HG03558 (cell line): ENCODE data around the gene LDLRAD3.
"Not testable (repeated sequence)": the region's sequence is repeated elsewhere in the genome, so short reads cannot be mapped to it uniquely, and the experiment has no call there.

Experiments
- ATAC-seq: cut with Tn5 transposase; IDR thresholded peaks from one replicate; pipeline ENCODE4 v1.9.1; 2021; ENCODE audit warnings: moderate number of reproducible peaks; ENCODE audit not compliant: unreplicated experiment; ENCODE audit errors: extremely low read depth

The LDLRAD3 gene

DNA sequence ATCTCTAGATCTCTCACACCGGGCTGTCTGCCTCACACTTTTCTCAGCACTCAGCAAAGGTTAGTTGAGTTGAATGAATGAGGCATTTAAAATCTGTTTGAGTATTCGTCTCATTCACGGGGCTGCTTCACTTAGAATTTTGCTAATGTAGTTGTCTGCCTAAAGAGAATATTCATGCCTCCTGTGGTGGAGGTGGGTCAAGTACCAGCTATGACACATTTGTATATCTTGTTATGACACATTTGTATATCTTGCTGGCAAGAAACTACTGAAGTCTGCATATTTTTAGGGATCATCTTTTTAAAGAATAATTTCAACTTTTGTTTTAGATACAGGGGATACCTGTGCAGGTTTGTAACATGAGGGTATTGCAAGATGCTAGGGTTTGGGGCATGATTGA lies 43.1 kb downstream of the LDLRAD3 start:
- no peak for ATAC-seq

DNA sequence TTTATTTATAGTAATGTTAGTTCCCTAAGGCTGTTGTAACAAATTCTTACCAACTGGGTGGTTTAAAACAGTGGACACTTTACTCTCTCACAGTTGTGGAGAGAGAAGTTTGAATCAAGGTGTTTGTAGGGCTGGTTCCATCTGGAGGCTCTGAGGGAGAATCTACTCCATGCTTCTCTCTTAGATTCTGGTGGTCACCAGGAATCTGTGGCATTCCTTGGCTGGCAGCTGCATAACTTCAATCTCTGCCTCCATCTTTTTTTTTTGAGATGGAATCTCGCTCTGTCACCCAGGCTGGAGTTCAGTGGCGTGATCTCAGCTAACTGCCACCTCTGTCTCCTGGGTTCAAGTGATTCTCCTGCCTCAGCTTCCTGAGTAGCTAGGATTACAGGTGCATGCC lies 46.3 kb downstream of the LDLRAD3 start:
- ATAC-seq = no peak

DNA sequence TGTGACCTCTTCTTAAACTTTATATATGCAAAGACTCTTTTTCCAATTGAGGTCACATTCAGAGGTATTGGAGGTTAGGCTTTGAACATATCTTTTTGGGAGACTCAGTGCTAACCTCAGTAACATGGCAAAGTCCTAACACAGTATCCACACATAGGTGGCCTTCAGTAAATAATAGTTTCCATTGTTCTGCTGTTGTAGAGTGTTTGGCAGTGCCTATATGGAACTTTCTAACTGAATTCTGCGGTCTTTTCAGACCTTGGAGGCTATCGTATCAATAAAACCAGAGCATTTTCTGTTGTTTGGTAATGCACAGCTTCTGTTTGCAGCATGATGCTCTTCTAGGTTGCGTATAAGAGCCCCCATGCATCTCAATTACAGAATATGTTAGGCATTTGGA lies 47.0 kb downstream of the LDLRAD3 start:
- ATAC-seq = no peak

DNA sequence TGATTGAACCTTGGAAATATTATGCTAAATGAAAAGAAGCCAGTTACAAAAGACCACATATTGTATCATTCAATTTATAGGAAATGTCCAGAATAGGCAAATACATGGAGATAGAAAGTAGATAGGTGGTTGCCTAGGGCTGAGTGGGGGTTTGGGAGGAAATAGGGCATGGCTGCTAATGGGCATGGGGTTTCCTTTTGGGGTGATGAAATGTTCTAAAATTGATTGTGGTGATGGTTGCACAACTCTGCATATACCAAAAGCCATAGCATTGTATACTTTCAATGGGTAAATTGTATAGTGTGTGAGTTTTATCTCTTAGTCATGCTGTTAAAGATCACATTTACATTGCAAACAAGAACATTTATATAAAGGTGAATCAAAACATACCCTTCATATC lies 48.7 kb downstream of the LDLRAD3 start:
- no peak for ATAC-seq

DNA sequence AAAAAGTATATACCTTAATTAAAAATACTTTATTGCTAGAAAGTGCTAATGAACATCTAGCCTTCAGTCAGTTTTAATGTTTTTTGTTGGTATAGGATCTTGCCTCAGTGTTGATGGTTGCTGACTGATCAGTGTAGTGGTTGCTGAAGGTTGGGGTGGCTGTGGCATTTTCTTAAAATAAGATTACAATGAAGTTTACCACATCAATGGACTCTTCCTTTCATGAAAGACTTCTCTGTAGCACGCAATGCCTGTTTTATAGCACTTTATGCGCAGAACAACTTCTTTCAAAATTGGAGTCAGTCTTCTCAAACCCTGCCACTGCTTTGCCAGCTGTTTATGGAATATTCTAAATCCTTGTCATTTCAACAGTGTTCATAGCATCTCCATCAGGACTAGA lies 50.6 kb downstream of the LDLRAD3 start:
- ATAC-seq = no peak

DNA sequence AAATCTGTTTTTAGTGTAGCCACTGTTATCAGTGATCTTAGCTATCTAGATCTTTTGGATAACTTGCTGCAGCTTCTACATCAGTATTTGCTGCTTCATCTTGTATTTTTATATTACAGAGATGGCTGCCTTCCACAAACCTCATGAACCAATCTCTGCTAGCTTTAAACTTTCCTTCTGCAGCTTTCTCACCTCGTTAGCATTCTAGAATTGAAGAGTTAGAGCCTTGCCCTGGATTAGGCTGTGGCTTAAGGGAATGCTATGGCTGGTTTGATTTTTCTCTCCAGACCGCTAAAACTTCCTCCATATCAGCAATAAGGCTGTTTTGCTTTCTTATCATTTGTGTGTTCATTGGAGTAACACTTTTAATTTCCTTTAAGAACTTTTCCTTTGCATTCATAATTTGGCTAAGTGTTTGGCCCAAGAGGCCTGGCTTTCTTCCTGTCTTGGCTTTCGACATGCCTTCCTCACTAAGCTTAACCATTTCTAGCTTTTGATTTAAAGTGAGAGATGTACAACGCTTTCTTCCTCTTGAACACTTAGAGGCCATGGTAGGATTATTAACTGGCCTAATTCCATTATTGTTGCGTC lies 51.9 kb downstream of the LDLRAD3 start:
- ATAC-seq = no peak

DNA sequence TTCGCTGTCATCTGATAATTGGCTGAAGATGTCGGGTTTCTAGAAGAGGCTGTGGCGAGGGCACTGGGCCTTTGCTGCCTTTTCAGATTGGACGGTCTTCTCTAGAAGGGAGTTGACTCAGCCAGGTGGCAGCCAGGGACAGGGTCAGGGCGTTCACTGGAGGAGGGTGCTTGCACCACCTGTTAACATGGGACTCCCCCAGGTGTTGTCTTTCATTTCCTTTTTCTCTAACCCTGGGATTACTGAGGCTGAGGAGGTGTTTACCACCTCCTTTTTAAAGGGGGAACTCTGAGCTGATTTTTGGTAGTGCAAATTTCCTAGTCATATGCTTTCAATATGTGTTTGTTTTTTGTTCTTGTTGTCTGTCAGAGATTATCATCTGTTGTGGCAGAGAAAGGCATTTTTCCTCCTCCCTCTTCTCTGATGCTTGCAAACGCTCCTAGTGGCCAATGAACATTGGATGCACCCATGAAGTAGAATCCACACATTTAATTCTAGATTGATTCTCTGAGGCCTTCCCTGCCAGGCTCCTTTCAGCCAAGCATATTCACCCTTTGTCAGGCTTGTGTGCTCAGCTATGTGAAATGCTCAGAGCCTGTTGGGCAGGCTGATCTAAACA lies 54.1 kb downstream of the LDLRAD3 start:
- no peak for ATAC-seq

DNA sequence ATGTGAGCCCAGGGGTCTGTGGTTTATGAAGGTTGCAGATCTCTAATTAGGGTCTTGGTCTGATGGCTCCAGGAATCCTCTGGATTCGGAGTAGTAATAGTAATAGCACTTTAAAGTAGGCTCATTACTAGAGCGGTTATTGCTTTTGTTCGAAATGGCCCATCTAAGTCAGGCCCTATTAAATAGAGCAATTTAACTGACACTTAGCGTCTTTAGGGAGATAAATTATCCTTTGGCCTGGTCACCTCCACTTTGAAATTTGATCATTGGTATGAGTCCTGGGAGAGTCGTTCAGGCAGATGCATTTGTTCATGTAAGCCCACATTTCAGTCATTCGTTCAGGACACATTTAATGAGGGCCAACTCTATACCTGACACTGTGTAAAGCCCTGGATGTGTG lies 54.8 kb downstream of the LDLRAD3 start:
- no peak for ATAC-seq

DNA sequence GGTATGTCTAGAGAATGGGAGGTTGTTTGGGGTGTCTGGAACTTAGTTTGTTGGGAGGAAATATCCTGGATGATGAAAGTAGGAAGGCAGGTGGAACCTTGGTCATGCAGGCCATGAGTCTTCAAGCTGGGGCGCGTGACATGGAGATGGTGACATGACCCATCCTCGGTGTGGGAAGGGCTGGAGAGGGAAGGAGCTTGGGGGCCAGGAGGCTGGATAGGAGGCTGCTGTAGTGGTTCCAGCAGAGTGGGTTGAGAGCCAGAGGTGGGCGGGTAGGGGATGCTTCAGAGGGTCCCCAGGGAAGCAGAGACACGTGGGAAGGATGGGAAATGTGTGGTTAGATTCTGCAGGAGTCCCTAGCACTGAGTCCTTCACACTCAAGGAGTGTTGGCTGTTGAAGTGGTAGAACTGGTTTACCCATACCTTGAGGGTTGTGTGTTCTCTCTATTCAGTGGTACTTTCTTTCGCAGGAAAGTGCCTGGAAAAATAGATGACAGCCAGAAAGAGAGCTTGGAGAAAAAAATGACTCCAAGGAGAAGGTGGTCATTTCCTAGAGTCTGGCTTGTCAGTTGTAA lies 56.8 kb downstream of the LDLRAD3 start:
- ATAC-seq = no peak

DNA sequence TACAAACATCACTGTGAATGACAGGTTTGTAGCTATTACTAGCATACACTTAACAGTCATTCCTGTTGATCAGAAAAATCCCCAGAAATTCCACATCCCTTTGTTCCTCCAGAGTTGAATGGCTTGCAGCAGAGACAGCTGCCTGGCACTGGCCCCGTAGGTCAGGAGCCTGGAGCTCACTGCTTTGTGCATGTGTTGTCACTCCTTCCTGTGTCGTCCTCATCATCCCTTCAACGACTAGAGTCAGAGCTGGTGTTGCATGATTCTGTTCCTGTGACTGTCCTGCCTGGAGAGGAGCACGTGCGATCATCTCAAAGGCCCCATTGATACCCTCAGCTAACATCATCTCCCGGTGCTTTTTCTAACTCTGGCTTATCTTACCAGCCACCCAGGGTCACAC lies 58.3 kb downstream of the LDLRAD3 start:
- ATAC-seq = no peak

DNA sequence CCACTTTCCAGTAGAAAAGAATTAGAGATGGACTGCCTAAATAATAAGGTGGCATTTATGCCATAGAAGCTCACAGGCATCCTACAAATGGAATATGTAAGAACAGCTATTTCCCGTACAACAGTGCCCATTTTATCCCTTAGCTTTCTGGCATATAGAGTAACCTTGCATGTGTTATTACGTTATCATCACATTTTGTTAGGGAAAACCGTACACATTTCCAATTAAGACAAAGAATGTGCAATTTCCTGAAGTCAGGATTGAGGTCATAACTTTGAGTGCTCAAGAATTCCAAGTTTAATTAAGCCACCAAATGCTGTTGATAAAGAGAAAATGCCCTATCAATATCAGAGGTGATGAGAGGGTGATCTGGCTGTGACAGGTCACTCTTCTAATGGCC lies 58.9 kb downstream of the LDLRAD3 start:
- no peak for ATAC-seq

DNA sequence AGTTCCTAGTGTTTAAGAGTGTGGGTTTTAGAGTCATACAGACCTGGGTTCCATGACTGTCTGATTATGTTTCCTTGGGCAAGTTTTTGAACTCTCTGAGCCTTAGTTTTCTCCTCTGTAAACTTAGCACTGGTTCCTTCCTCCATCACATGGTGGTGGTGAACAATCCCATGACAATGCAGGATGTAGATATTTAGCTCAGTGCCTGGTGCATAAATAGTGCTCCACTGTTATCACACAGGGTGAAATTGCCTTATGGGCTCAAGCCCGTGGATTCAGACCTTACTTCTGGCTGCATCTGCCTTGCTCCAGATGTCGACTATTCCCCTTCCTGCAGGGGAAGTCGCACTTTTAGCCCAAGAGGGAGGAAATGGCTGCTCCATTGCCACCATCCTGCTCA lies 62.7 kb downstream of the LDLRAD3 start:
- ATAC-seq = no peak

DNA sequence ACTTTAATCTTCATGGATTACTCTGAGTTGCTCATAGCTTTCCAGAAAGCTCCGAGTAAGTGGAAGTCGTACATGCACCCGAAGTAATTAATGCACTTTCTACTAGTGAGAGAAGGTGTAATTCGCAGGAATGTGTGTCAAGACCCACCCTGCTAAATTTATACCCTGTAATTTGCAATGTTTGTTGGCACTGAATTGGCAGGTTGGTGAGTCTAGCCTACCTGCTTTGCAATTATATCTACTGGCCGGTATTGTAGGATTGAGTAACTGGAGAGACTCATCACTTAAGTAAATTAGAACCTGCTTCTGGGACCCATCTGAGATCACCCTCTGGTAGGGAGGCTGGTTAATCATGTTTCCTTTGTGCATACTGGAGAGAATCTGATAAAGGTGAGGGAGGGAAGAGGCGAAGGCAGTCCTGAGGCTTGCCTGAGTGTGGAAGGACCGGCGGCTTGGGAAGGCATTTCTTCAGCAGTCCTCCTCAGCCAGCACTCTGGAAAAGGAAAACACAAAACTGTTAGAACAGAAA lies 63.3 kb downstream of the LDLRAD3 start:
- no peak for ATAC-seq

DNA sequence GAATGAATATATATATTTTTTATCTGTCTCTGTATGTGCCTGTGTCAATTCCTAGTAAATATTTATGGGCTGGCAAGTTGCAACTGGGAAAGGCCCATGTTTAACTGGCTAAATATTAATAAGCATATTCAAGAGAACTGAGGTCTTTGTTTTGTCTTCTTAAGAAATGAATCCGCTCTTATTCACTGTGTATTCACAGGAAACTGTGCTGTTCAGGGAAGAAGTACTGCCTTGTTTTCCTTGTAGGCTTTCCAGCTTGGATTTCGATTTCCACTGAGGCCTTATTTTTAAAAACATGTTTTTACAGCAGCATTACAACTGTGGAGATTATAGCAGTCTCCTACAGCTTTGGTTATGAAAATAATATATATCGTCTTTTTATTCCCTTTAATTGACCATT lies 64.7 kb downstream of the LDLRAD3 start:
- no peak for ATAC-seq

DNA sequence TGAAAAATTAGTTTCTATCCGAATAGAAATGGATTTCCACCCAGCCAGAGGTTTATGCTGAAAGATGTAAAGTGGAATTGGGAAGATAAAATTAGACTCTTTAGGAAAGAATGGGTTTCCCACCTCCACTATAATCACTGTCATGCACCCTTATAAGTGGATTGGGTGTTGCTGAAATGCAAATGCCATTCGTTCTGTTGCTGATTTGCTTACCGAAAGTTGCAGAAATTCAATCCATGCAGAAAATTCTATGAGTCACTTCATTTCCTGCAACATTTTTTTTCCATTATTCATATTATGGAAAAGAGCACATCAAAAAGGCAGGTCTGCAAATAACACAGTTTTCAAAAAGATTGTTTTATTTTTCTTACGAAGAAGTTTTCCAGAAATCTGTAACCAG lies 65.6 kb downstream of the LDLRAD3 start:
- no peak for ATAC-seq

DNA sequence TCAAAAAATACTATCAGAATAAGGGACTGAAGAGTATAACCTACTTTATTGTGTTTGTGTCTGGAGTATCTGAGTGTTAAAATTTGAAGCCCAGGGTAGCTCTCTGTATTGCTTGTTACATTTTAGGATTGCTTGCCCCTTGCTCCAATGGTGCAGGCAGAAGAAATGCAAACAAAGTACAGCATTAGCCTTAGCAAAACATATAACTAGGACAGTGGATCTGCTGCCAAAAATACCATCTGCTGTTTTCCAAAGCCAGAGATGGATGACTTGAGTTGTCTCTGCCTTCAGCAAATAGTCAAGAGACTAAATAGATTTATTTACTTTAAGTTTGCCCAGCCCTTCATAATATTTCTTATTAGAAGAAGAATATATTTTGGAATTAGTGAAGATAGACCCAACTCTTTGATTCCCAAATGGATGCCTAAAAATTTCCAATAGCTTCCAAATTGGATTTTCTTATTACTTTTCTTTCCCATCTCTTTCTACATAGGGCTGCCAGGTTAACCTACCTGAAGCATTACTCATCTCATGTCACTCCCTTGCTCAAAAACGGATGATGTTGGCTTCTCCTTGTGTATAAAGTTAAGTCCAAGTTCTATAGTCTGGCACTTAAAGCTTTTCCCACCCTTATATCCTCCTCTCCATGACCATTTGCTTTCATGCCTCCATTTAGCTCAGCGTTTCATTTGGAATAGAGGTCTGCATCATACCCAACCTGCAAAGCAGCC lies 66.3 kb downstream of the LDLRAD3 start:
- no peak for ATAC-seq

DNA sequence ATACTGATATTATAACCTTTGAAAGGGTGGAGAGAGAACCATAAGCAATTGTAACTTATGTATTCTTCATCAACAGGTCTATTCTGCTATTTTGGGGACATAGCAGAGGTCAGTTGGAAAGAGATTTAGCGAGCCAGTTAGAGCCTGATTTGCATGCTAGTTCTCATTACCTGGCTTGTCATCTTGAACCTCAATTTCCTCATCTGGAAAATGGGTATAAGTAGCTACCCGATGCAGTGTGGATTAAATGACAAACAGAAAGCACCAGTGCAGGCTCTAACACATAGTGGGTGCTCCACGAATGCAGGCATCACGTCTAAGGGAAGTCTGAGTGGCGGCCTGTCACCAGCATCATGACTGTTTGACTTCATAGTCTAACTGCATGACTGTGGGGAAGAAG lies 67.7 kb downstream of the LDLRAD3 start:
- ATAC-seq = no peak

DNA sequence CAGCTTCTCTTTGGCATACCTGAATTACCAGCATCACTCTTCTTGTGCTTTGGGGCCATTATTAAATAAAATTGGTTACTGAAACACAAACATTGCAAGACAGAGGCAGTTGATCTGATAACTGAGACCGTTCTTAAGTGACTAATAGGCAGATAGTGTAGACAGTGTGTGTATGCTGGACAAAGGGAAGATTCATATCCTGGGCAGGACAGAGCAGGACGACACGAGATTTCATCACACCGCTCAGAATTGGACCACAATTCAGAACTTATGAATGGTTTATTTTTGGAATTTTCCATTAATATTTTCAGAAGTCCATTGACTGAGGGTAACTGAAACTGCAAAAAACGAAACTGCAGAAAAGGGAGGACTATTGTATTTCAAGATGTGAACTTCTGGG lies 68.6 kb downstream of the LDLRAD3 start:
- ATAC-seq = no peak

DNA sequence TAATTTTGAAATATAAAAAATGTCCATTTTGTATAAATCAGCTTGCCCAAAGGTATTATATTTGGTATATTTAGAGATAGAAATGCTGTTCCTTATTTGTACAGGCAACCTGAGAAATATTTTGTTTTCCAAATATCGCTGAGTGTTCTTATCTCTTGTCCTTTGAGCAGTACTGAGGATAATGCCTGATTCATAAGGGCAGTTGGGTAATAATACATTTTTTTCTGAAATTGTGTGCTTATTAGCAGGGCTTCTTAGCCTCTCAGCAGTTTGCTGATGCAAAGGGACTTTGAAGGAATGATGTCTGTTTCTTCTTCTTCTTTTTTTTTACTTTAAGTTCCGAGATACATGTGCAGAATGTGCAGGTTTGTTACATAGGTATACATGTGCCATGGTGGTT lies 69.1 kb downstream of the LDLRAD3 start:
- ATAC-seq = no peak

DNA sequence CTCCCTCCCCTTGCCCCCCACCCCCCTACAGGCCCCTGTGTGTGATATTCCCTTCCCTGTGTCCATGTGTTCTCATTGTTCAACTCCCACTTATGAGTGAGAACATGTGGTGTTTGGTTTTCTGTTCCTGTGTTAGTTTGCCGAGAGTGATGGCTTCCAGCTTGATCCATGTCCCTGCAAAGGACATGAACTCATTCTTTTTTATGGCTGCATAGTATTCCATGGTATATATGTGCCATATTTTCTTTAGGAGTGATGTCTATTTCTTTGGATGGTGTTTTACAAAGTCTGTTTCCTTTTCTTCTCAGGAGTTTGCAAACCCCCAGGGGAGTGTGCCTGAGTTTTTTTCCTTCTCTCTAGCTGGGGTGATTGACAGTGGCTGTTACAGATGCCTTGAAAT lies 69.6 kb downstream of the LDLRAD3 start:
- not testable (repeated sequence) for ATAC-seq
